MM.1S (cell line): Measurements from ENCODE around the gene SALL4.
A peak's percentile ranks its signal among the peaks of the same experiment; 100 is the strongest.

Experiments used
- EZH2 ChIP-seq: fragments of 300-600 bp; sonication (generic); optimal IDR thresholded peaks from 2 replicates; pipeline ENCODE3; 2017; ENCODE audit warnings: low read depth, mild to moderate bottlenecking, antibody characterized with exemption, low read length, mixed read lengths
- EZH2phosphoT487 ChIP-seq: fragments of 300-600 bp; sonication (generic); IDR thresholded peaks from 2 replicates; pipeline ENCODE4 v1.6.1; 2018; ENCODE audit warnings: antibody characterized with exemption, low read length
- TF ChIP-seq, protein P1 (sequence below): fragments of 300-600 bp; sonication (generic); IDR thresholded peaks from 2 replicates; pipeline ENCODE4 v1.5.1; 2016; ENCODE audit warnings: antibody characterized with exemption, low read length, mixed read lengths

DNA sequence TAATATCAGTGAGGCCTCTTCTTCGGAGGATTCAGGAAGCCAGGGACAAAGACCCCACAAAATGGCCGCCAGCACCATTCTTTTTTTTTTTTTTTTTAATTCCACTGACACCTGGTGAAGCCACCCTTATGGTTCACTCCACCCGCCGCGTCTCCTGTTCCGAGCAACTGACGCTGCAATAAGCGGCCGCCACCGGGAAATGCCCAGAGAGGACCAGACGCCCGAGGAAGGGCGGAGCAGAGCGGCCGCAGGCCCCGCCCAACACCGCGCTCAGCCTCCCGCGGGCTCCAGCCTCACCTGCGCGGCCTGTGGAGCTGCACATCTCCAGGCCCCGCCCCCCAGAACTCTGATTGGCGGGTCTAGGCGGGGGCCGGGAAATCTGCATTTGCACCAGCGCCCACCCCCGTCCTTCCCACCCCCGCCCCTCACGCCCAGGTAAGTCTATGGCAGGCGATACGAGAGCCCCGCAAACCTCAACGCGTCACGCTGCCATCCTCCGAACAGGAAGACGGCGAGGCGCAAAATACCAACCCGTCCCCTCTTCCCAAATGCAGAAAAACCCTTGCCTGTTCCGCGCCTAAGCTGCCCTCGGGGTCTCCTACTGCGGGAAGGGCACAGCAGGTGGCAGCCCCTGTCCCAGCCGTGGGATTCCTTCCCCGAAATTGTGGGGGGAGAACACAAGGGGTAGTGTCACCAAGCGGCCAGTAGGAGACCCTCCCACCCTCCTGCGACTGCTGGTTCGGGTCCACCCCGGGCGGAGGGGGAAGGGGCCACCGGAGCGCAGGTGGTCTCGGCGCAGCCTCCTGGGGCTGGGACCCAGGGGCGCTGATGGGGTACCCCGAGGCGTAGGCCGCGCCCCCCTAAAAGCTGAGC, 35.1 kb downstream of the SALL4 start:
- TF ChIP-seq, protein P1, sequence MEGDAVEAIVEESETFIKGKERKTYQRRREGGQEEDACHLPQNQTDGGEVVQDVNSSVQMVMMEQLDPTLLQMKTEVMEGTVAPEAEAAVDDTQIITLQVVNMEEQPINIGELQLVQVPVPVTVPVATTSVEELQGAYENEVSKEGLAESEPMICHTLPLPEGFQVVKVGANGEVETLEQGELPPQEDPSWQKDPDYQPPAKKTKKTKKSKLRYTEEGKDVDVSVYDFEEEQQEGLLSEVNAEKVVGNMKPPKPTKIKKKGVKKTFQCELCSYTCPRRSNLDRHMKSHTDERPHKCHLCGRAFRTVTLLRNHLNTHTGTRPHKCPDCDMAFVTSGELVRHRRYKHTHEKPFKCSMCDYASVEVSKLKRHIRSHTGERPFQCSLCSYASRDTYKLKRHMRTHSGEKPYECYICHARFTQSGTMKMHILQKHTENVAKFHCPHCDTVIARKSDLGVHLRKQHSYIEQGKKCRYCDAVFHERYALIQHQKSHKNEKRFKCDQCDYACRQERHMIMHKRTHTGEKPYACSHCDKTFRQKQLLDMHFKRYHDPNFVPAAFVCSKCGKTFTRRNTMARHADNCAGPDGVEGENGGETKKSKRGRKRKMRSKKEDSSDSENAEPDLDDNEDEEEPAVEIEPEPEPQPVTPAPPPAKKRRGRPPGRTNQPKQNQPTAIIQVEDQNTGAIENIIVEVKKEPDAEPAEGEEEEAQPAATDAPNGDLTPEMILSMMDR, result peak; percentile 25
- TF ChIP-seq EZH2 (no peak), EZH2phosphoT487 (no peak)
